Keratinocyte (primary cell): Measurements from ENCODE around the gene PCDH9.
A peak's percentile ranks its signal among the peaks of the same experiment; 100 is the strongest.

Experiments
- EZH2 ChIP-seq: IDR thresholded peaks from one replicate; pipeline ENCODE4 v1.6.1; 2012; ENCODE audit warnings: inconsistent platforms, mild to moderate bottlenecking, low read length, moderate library complexity
- TF ChIP-seq, protein P1 (sequence below), 3 experiments: IDR thresholded peaks in 1 of 3; conservative IDR thresholded peaks in 1 of 3; optimal IDR thresholded peaks in 1 of 3; 2 replicates in 2 of 3; 3 replicates in 1 of 3; pipeline versions ENCODE3 to v1.5.1; 2011; ENCODE audit warnings: low read length in 3 of 3, mild to moderate bottlenecking in 3 of 3, moderate library complexity in 2 of 3, control low read depth in 1 of 3, inconsistent platforms in 1 of 3; ENCODE audit not compliant: insufficient read depth in 2 of 3; ENCODE audit errors: extremely low read depth in 1 of 3

DNA sequence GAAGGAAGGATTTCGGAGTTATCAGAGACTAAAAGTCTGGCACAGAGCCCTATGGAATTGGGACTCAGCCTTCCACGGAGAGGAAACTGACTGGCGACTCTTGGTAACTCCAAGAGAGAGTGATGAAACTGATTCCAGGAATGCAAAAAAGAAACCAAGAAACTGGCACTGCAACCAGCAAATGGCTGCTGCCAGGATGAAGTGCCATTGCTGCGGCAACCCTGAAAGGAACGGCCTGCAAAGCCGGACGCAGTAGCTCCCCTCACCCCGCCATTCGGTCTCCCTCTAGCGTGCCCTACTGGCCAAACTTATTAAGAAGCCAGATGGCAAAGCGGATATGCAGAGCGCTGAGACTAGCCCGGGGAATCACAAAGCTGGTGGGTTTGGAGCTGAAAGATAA lies 236.0 kb downstream of the PCDH9 start:
- TF ChIP-seq, protein P1, sequence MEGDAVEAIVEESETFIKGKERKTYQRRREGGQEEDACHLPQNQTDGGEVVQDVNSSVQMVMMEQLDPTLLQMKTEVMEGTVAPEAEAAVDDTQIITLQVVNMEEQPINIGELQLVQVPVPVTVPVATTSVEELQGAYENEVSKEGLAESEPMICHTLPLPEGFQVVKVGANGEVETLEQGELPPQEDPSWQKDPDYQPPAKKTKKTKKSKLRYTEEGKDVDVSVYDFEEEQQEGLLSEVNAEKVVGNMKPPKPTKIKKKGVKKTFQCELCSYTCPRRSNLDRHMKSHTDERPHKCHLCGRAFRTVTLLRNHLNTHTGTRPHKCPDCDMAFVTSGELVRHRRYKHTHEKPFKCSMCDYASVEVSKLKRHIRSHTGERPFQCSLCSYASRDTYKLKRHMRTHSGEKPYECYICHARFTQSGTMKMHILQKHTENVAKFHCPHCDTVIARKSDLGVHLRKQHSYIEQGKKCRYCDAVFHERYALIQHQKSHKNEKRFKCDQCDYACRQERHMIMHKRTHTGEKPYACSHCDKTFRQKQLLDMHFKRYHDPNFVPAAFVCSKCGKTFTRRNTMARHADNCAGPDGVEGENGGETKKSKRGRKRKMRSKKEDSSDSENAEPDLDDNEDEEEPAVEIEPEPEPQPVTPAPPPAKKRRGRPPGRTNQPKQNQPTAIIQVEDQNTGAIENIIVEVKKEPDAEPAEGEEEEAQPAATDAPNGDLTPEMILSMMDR (optimal IDR thresholded peaks at IDR 0.05 in 1 of 3, IDR thresholded peaks at IDR 0.05 in 1 of 3, conservative IDR thresholded peaks at IDR 0.05 in 1 of 3; ENCODE audit: extremely low read depth in 1 of 3, insufficient read depth in 2 of 3, low read length in 3 of 3), result peak; percentile 49 to 70 (median 64)
- no peak for TF ChIP-seq EZH2
